Liver (tissue), 9 donors: ENCODE measurements around the gene DNASE2B. TPM values are rescaled to one million over a fixed set of nuclear protein-coding genes. Genes with fewer than 3 reads are reported as not detected.

Experiments used
- DNase-seq: peaks from one replicate; pipeline ENCODE4 v3.0.0-alpha.2; 2017; ENCODE audit warnings: low spot score
- H3K27ac ChIP-seq, 2 donors: one replicate each; pipeline ENCODE4 v1.7.0; 2013; ENCODE audit warnings: inconsistent platforms in 2 of 2, low read length in 2 of 2, control low read depth in 1 of 2, low read depth in 1 of 2, mild to moderate bottlenecking in 1 of 2
- H3K27me3 ChIP-seq, 4 donors: one replicate each; pipeline versions ENCODE4 v1.6.1 to v1.7.0; 2013; ENCODE audit warnings: low read length in 3 of 4, inconsistent platforms in 1 of 4, mild to moderate bottlenecking in 1 of 4, moderate library complexity in 1 of 4; ENCODE audit not compliant: control insufficient read depth in 4 of 4, insufficient read depth in 4 of 4
- H3K36me3 ChIP-seq, 4 donors: one replicate each; pipeline versions ENCODE4 v1.6.1 to v1.7.0; 2013; ENCODE audit warnings: low read length in 3 of 4, mild to moderate bottlenecking in 3 of 4, low read depth in 1 of 4, moderate library complexity in 1 of 4; ENCODE audit not compliant: control insufficient read depth in 4 of 4, insufficient read depth in 3 of 4
- H3K4me1 ChIP-seq, 4 donors: one replicate each; pipeline versions ENCODE4 v1.6.1 to v1.7.0; 2013; ENCODE audit warnings: low read length in 3 of 4, mild to moderate bottlenecking in 3 of 4, moderate library complexity in 1 of 4; ENCODE audit not compliant: control insufficient read depth in 4 of 4, insufficient read depth in 4 of 4
- H3K4me3 ChIP-seq, 3 donors: one replicate each; pipeline versions ENCODE4 v1.6.1 to v1.7.0; 2013; ENCODE audit warnings: low read length in 3 of 3, control low read depth in 1 of 3, low read depth in 1 of 3, mild to moderate bottlenecking in 1 of 3
- H3K9ac ChIP-seq, 2 donors: one replicate each; pipeline ENCODE4 v1.7.0; 2013; ENCODE audit warnings: low read length in 2 of 2, mild to moderate bottlenecking in 2 of 2, moderate library complexity in 2 of 2, control low read depth in 1 of 2, low read depth in 1 of 2
- H3K9me3 ChIP-seq, 4 donors: one replicate each; pipeline versions ENCODE4 v1.6.1 to v1.7.0; 2013; ENCODE audit warnings: low read length in 3 of 4; ENCODE audit not compliant: control insufficient read depth in 4 of 4
- ATF3 ChIP-seq: IDR thresholded peaks from 2 replicates; pipeline ENCODE4 v1.6.1; 2016; ENCODE audit warnings: antibody characterized with exemption
- EGR1 ChIP-seq, 2 donors: IDR thresholded peaks; 2 replicates each; pipeline ENCODE4 v1.6.1; 2016 to 2018; ENCODE audit warnings: antibody characterized with exemption in 2 of 2, low read depth in 2 of 2
- FOXA1 ChIP-seq: IDR thresholded peaks from 2 replicates; pipeline ENCODE4 v1.6.1; 2016; ENCODE audit warnings: antibody characterized with exemption
- FOXA2 ChIP-seq: IDR thresholded peaks from 2 replicates; pipeline ENCODE4 v1.6.1; 2016; ENCODE audit warnings: antibody characterized with exemption
- GABPA ChIP-seq, 2 donors: IDR thresholded peaks in 1 of 2; conservative IDR thresholded peaks in 1 of 2; 2 replicates each; pipeline ENCODE4 v1.6.1; 2016; ENCODE audit warnings: antibody characterized with exemption in 2 of 2, mild to moderate bottlenecking in 1 of 2, moderate library complexity in 1 of 2
- HNF4A ChIP-seq, 2 donors: conservative IDR thresholded peaks; 2 replicates each; pipeline ENCODE4 v1.6.1; 2016; ENCODE audit warnings: antibody characterized with exemption in 2 of 2, mild to moderate bottlenecking in 2 of 2
- HNF4G ChIP-seq: IDR thresholded peaks from 2 replicates; pipeline ENCODE4 v1.6.1; 2016; ENCODE audit warnings: antibody characterized with exemption
- JUND ChIP-seq, 2 donors: IDR thresholded peaks; 2 replicates each; pipeline ENCODE4 v1.6.1; 2016; ENCODE audit warnings: antibody characterized with exemption in 2 of 2
- MAX ChIP-seq: IDR thresholded peaks from 2 replicates; pipeline ENCODE4 v1.6.1; 2016; ENCODE audit warnings: antibody characterized with exemption
- NR2F2 ChIP-seq: IDR thresholded peaks from 2 replicates; pipeline ENCODE4 v1.6.1; 2016; ENCODE audit warnings: antibody characterized with exemption
- RAD21 ChIP-seq, 2 donors: IDR thresholded peaks; 2 replicates each; pipeline ENCODE4 v1.6.1; 2016; ENCODE audit warnings: antibody characterized with exemption in 2 of 2, mild to moderate bottlenecking in 2 of 2
- REST ChIP-seq: IDR thresholded peaks from 2 replicates; pipeline ENCODE4 v1.6.1; 2016; ENCODE audit warnings: antibody characterized with exemption, mild to moderate bottlenecking
- RXRA ChIP-seq, 2 donors: IDR thresholded peaks; 2 replicates each; pipeline ENCODE4 v1.6.1; 2017 to 2018; ENCODE audit warnings: antibody characterized with exemption in 2 of 2, mild to moderate bottlenecking in 1 of 2
- SP1 ChIP-seq: IDR thresholded peaks from 2 replicates; pipeline ENCODE4 v1.6.1; 2018; ENCODE audit warnings: antibody characterized with exemption, mild to moderate bottlenecking
- TAF1 ChIP-seq: conservative IDR thresholded peaks from 2 replicates; pipeline ENCODE4 v1.6.1; 2016; ENCODE audit warnings: antibody characterized with exemption, mild to moderate bottlenecking
- YY1 ChIP-seq: IDR thresholded peaks from 2 replicates; pipeline ENCODE4 v1.6.1; 2016; ENCODE audit warnings: antibody characterized with exemption, mild to moderate bottlenecking
- ZBTB33 ChIP-seq: IDR thresholded peaks from 2 replicates; pipeline ENCODE4 v1.6.1; 2016; ENCODE audit warnings: antibody characterized with exemption
- WGBS: extraction: QIAGEN DNeasy Blood & Tissue Kit; methylation state at CpG from one replicate; pipeline ENCODE4 v1.1.7; 2013; 5-methylcytosine and 5-hydroxymethylcytosine counted together
- polyA plus RNA-seq, 2 donors: library from polyadenylated mRNA; stranded (reverse) in 1 of 2; unstranded in 1 of 2; fragments of 200-250 nt in 1 of 2; fragments of >200 nt in 1 of 2; fragmentation: Nextera tagmentation in 1 of 2; extraction: Ambion mirVana in 1 of 2; gene quantifications; one replicate each; pipeline versions ENCODE4 v1.2.1 to v1.2.3, GENCODE V29; 2013 to 2015
- total RNA-seq, 2 donors: library from RNA; depleted of rRNA; stranded (reverse); fragments of >200 nt; gene quantifications; one replicate each; pipeline ENCODE4 v1.2.3, GENCODE V29; 2014
- TF ChIP-seq, protein P1 (sequence below): fragments of 150-350 bp; IDR thresholded peaks from 2 replicates; pipeline ENCODE4 v1.5.1; 2017; ENCODE audit warnings: improper control_type of control experiment, low read depth, low read length; ENCODE audit not compliant: missing input control
- donor health status: healthy.
- donor health status: healthy.
- donor health status: healthy.
- donor health status: healthy.
- donor health status: healthy.

DNASE2B gene
- total and polyA plus RNA-seq, 4 donors, result not detected

DNA sequence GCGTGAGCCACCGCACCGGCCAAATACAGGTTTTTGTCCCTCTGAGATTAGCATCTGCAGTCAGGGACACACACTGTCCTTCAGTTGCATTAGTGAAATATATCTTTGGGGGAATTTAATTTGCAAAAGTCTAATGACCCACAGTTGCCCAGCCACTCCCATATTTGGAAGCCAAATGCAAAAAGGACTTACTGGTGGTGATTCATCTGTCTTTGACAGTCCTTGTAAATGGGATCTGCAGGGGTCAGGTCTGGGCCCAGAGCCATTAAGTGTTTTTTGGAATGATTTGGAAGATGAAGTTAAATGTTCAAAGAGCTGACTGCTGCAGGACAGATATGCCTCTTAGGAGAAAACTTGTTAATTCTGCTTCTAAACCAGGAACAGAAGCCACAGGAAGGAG, 44.6 kb upstream of the DNASE2B start:
- Histone ChIP-seq H3K4me3 (no peak overlapping the region), H3K9me3 (no peaks in the 10 kb centered on the region), H3K9ac (no peak overlapping the region), H3K4me1 (no peaks in the 10 kb centered on the region), H3K27ac (no peak overlapping the region), H3K36me3 (no peaks in the 10 kb centered on the region), H3K27me3 (no peaks in the 10 kb centered on the region)
- WGBS, result 97% methylated on average over 3 of the region's 3 CpGs
- no peak for DNase-seq
- TF ChIP-seq RXRA (IDR thresholded peaks at IDR 0.05), result no peak
- no peak for TF ChIP-seq FOXA2
- TF ChIP-seq, protein P1, sequence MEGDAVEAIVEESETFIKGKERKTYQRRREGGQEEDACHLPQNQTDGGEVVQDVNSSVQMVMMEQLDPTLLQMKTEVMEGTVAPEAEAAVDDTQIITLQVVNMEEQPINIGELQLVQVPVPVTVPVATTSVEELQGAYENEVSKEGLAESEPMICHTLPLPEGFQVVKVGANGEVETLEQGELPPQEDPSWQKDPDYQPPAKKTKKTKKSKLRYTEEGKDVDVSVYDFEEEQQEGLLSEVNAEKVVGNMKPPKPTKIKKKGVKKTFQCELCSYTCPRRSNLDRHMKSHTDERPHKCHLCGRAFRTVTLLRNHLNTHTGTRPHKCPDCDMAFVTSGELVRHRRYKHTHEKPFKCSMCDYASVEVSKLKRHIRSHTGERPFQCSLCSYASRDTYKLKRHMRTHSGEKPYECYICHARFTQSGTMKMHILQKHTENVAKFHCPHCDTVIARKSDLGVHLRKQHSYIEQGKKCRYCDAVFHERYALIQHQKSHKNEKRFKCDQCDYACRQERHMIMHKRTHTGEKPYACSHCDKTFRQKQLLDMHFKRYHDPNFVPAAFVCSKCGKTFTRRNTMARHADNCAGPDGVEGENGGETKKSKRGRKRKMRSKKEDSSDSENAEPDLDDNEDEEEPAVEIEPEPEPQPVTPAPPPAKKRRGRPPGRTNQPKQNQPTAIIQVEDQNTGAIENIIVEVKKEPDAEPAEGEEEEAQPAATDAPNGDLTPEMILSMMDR, result no peak
- TF ChIP-seq NR2F2, result no peak
- no peak for TF ChIP-seq RAD21 (IDR thresholded peaks at IDR 0.05)
- TF ChIP-seq TAF1, result no peak
- TF ChIP-seq MAX, result no peak
- no peak for TF ChIP-seq REST
- no peak for TF ChIP-seq HNF4A (conservative IDR thresholded peaks at IDR 0.05)
- no peak for TF ChIP-seq ATF3
- TF ChIP-seq ZBTB33, result no peak

GRCh38 chr1:84355556-84355955, 42.7 kb upstream of the DNASE2B start:
- Histone ChIP-seq H3K9ac (no peak overlapping the region), H3K27me3 (no peaks in the 10 kb centered on the region), H3K9me3 (no peaks in the 10 kb centered on the region), H3K4me3 (no peak overlapping the region), H3K27ac (no peak overlapping the region), H3K36me3 (no peaks in the 10 kb centered on the region), H3K4me1 (no peaks in the 10 kb centered on the region)
- 86% methylated on average over 3 of the region's 3 CpGs for WGBS
- no peak for DNase-seq
- no peak for TF ChIP-seq ZBTB33
- no peak for TF ChIP-seq HNF4A (conservative IDR thresholded peaks at IDR 0.05)
- no peak for TF ChIP-seq FOXA2
- no peak for TF ChIP-seq YY1
- no peak for TF ChIP-seq MAX
- no peak for TF ChIP-seq NR2F2
- no peak for TF ChIP-seq EGR1 (IDR thresholded peaks at IDR 0.05; ENCODE audit: low read depth in 2 of 2)
- no peak for TF ChIP-seq JUND (IDR thresholded peaks at IDR 0.05)
- no peak for TF ChIP-seq TAF1
- no peak for TF ChIP-seq FOXA1
- TF ChIP-seq RXRA (IDR thresholded peaks at IDR 0.05), result no peak
- no peak for TF ChIP-seq GABPA (IDR thresholded peaks at IDR 0.05 in 1 of 2, conservative IDR thresholded peaks at IDR 0.05 in 1 of 2)
- TF ChIP-seq SP1, result no peak
- no peak for TF ChIP-seq ATF3
- TF ChIP-seq HNF4G, result no peak
- TF ChIP-seq, protein P1, result no peak
- no peak for TF ChIP-seq RAD21 (IDR thresholded peaks at IDR 0.05)
